ENCODE measurements around the gene GPS2.

DNA sequence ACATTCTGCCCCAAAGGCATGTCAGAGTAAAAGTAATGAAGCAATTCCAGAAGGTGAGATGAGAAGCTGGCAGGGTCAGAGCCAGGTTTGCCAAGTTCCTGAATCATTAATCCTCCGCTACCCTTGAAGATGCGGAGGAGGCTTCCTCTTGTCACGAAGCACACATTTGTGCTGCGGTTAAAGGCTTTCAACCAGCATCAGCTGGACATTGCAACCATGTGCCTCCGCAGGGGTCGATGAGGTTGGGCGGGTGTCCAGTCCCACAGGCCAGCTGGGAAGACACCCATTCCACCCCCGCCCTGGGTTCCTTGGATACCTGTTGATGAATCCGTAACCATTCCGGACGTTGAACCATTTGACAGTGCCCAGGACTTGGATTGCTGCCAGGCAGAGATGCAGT, 22.0 kb downstream of the GPS2 start:
- TF ChIP-seq, protein P1, sequence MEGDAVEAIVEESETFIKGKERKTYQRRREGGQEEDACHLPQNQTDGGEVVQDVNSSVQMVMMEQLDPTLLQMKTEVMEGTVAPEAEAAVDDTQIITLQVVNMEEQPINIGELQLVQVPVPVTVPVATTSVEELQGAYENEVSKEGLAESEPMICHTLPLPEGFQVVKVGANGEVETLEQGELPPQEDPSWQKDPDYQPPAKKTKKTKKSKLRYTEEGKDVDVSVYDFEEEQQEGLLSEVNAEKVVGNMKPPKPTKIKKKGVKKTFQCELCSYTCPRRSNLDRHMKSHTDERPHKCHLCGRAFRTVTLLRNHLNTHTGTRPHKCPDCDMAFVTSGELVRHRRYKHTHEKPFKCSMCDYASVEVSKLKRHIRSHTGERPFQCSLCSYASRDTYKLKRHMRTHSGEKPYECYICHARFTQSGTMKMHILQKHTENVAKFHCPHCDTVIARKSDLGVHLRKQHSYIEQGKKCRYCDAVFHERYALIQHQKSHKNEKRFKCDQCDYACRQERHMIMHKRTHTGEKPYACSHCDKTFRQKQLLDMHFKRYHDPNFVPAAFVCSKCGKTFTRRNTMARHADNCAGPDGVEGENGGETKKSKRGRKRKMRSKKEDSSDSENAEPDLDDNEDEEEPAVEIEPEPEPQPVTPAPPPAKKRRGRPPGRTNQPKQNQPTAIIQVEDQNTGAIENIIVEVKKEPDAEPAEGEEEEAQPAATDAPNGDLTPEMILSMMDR (tag by site-specific recombination; IDR thresholded peaks at IDR 0.05): no peak
- no peak for TF ChIP-seq ZNF274 (IDR thresholded peaks at IDR 0.05; ENCODE audit: low read length)
- no peak for TF ChIP-seq ZNF274 (tag by site-specific recombination; IDR thresholded peaks at IDR 0.05; ENCODE audit: borderline replicate concordance)
- TF ChIP-seq ZNF394 (tag by site-specific recombination; IDR thresholded peaks at IDR 0.05; ENCODE audit: borderline replicate concordance): no peak
- TF ChIP-seq, protein P2, sequence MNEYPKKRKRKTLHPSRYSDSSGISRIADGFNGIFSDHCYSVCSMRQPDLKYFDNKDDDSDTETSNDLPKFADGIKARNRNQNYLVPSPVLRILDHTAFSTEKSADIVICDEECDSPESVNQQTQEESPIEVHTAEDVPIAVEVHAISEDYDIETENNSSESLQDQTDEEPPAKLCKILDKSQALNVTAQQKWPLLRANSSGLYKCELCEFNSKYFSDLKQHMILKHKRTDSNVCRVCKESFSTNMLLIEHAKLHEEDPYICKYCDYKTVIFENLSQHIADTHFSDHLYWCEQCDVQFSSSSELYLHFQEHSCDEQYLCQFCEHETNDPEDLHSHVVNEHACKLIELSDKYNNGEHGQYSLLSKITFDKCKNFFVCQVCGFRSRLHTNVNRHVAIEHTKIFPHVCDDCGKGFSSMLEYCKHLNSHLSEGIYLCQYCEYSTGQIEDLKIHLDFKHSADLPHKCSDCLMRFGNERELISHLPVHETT (tag by site-specific recombination; IDR thresholded peaks at IDR 0.05): no peak
- no peak for TF ChIP-seq ZNF473 (tag by site-specific recombination; IDR thresholded peaks at IDR 0.05)
- TF ChIP-seq ZBTB21 (tag by site-specific recombination; IDR thresholded peaks at IDR 0.05): no peak
- TF ChIP-seq ZBTB7A (tag by site-specific recombination; IDR thresholded peaks at IDR 0.05; ENCODE audit: low read depth): no peak
- TF ChIP-seq, protein P3, sequence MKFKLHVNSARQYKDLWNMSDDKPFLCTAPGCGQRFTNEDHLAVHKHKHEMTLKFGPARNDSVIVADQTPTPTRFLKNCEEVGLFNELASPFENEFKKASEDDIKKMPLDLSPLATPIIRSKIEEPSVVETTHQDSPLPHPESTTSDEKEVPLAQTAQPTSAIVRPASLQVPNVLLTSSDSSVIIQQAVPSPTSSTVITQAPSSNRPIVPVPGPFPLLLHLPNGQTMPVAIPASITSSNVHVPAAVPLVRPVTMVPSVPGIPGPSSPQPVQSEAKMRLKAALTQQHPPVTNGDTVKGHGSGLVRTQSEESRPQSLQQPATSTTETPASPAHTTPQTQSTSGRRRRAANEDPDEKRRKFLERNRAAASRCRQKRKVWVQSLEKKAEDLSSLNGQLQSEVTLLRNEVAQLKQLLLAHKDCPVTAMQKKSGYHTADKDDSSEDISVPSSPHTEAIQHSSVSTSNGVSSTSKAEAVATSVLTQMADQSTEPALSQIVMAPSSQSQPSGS (tag by site-specific recombination; IDR thresholded peaks at IDR 0.05; ENCODE audit: low read depth): no peak
- TF ChIP-seq ZNF549 (tag by site-specific recombination; IDR thresholded peaks at IDR 0.05): no peak
- no peak for TF ChIP-seq ZNF792 (tag by site-specific recombination; IDR thresholded peaks at IDR 0.05)
- TF ChIP-seq ZFP41 (tag by site-specific recombination; IDR thresholded peaks at IDR 0.05; ENCODE audit: borderline replicate concordance): no peak
- TF ChIP-seq, protein P4, sequence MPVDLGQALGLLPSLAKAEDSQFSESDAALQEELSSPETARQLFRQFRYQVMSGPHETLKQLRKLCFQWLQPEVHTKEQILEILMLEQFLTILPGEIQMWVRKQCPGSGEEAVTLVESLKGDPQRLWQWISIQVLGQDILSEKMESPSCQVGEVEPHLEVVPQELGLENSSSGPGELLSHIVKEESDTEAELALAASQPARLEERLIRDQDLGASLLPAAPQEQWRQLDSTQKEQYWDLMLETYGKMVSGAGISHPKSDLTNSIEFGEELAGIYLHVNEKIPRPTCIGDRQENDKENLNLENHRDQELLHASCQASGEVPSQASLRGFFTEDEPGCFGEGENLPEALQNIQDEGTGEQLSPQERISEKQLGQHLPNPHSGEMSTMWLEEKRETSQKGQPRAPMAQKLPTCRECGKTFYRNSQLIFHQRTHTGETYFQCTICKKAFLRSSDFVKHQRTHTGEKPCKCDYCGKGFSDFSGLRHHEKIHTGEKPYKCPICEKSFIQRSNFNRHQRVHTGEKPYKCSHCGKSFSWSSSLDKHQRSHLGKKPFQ (tag by site-specific recombination; IDR thresholded peaks at IDR 0.05): no peak
- TF ChIP-seq, protein P5, sequence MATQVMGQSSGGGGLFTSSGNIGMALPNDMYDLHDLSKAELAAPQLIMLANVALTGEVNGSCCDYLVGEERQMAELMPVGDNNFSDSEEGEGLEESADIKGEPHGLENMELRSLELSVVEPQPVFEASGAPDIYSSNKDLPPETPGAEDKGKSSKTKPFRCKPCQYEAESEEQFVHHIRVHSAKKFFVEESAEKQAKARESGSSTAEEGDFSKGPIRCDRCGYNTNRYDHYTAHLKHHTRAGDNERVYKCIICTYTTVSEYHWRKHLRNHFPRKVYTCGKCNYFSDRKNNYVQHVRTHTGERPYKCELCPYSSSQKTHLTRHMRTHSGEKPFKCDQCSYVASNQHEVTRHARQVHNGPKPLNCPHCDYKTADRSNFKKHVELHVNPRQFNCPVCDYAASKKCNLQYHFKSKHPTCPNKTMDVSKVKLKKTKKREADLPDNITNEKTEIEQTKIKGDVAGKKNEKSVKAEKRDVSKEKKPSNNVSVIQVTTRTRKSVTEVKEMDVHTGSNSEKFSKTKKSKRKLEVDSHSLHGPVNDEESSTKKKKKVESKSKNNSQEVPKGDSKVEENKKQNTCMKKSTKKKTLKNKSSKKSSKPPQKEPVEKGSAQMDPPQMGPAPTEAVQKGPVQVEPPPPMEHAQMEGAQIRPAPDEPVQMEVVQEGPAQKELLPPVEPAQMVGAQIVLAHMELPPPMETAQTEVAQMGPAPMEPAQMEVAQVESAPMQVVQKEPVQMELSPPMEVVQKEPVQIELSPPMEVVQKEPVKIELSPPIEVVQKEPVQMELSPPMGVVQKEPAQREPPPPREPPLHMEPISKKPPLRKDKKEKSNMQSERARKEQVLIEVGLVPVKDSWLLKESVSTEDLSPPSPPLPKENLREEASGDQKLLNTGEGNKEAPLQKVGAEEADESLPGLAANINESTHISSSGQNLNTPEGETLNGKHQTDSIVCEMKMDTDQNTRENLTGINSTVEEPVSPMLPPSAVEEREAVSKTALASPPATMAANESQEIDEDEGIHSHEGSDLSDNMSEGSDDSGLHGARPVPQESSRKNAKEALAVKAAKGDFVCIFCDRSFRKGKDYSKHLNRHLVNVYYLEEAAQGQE (tag by site-specific recombination; IDR thresholded peaks at IDR 0.05): no peak
- no peak for TF ChIP-seq ZNF175 (tag by site-specific recombination; IDR thresholded peaks at IDR 0.05)

Data from HEK293 (cell line).